Epithelial cell of esophagus (primary cell): Measurements from ENCODE around the gene DNAJB12.

Experiments used
- DNase-seq: peaks from one replicate; pipeline ENCODE4 v3.0.0; 2010; ENCODE audit warnings: low read depth
- H3K4me3 ChIP-seq: 2 replicates; pipeline ENCODE4 v1.5.1; 2011; ENCODE audit warnings: mild to moderate bottlenecking, low read length, control low read depth
- CTCF ChIP-seq: IDR thresholded peaks from 2 replicates; pipeline ENCODE4 v1.5.1; 2011; ENCODE audit warnings: low read depth, mild to moderate bottlenecking, low read length, control low read depth, inconsistent platforms; ENCODE audit not compliant: insufficient read depth; ENCODE audit errors: missing control alignments

The DNAJB12 gene

GRCh38 chr10:72323771-72324191 is 30.9 kb downstream of the DNAJB12 start:
- no peak for TF ChIP-seq CTCF
- no peak for DNase-seq
- no peak overlapping the region for H3K4me3 ChIP-seq

- no peak for DNase-seq
- TF ChIP-seq CTCF: no peak
Observed at GRCh38 chr10:72323108-72323749, 31.5 kb downstream of the DNAJB12 start.

GRCh38 chr10:72322280-72323058 is 32.2 kb downstream of the DNAJB12 start:
- TF ChIP-seq CTCF: no peak
- H3K4me3 ChIP-seq: no peak overlapping the region
- peak; percentile 95 for DNase-seq

More at GRCh38 chr10:72323108-72323749, 31.5 kb downstream of the DNAJB12 start:
- no peak overlapping the region for H3K4me3 ChIP-seq

GRCh38 chr10:72322030-72322279 is 32.8 kb downstream of the DNAJB12 start:
- no peak for DNase-seq
- no peak for TF ChIP-seq CTCF
- H3K4me3 ChIP-seq: no peak overlapping the region

- no peak for TF ChIP-seq CTCF
- no peak for DNase-seq
- H3K4me3 ChIP-seq: no peak overlapping the region
Observed at GRCh38 chr10:72321248-72322029, 33.3 kb downstream of the DNAJB12 start.

GRCh38 chr10:72320676-72321247 is 34.0 kb downstream of the DNAJB12 start:
- peak; percentile 98 for DNase-seq
- no peak for TF ChIP-seq CTCF
- H3K4me3 ChIP-seq: no peak overlapping the region
